ENCODE results near the gene POLR3G.

DNA sequence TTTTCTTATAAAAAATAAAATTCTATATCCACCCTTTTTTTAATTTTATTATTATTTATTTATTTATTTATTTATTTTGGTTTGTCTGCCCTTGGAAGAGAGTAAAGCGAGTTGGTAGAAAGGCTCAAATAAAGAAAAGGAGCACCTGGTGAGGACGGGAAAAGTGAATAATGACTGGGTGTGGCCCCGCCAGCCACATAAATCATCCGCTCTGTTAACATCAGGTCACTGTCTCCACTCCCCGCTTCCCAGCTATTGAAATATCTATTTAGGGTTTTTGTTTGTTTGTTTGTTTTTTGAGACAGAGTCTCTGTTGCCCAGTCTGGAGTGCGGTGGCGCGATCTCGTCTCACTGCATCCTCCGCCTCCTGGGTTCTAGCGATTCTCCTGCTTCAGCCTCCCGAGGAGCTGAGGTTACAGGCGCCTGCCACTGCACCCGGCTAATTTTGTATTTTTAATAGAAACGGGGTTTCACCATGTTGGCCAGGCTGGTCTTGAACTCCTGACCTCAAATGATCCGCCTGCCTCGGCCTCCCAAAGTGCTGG is 844 bp downstream of the POLR3G start:
- TF ChIP-seq, protein P1, sequence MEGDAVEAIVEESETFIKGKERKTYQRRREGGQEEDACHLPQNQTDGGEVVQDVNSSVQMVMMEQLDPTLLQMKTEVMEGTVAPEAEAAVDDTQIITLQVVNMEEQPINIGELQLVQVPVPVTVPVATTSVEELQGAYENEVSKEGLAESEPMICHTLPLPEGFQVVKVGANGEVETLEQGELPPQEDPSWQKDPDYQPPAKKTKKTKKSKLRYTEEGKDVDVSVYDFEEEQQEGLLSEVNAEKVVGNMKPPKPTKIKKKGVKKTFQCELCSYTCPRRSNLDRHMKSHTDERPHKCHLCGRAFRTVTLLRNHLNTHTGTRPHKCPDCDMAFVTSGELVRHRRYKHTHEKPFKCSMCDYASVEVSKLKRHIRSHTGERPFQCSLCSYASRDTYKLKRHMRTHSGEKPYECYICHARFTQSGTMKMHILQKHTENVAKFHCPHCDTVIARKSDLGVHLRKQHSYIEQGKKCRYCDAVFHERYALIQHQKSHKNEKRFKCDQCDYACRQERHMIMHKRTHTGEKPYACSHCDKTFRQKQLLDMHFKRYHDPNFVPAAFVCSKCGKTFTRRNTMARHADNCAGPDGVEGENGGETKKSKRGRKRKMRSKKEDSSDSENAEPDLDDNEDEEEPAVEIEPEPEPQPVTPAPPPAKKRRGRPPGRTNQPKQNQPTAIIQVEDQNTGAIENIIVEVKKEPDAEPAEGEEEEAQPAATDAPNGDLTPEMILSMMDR (IDR thresholded peaks at IDR 0.05) = no peak
- no peak for TF ChIP-seq POLR2A (IDR thresholded peaks at IDR 0.05)

All from right lobe of liver (tissue), 4 donors.